Ishikawa (cell line): ENCODE data around the gene VIPR2.
A peak's percentile ranks its signal among the peaks of the same experiment; 100 is the strongest.

Source experiments
- CEBPB ChIP-seq: IDR thresholded peaks from 2 replicates; pipeline ENCODE4 v1.6.1; 2012
- EGR1 ChIP-seq: IDR thresholded peaks from 2 replicates; pipeline ENCODE4 v1.6.1; 2012
- EP300 ChIP-seq: IDR thresholded peaks from 2 replicates; pipeline ENCODE4 v1.6.1; 2012; ENCODE audit warnings: borderline replicate concordance
- FOXM1 ChIP-seq: IDR thresholded peaks from 2 replicates; pipeline ENCODE4 v1.6.1; 2012; ENCODE audit warnings: low read depth, borderline replicate concordance
- RAD21 ChIP-seq: IDR thresholded peaks from 2 replicates; pipeline ENCODE4 v1.6.1; 2012; ENCODE audit warnings: low read depth
- REST ChIP-seq: IDR thresholded peaks from 2 replicates; pipeline ENCODE4 v1.6.1; 2012; ENCODE audit warnings: low read depth, mild to moderate bottlenecking
- TAF1 ChIP-seq: IDR thresholded peaks from 2 replicates; pipeline ENCODE4 v1.6.1; 2012; ENCODE audit warnings: low read depth, mild to moderate bottlenecking
- TCF12 ChIP-seq: IDR thresholded peaks from 2 replicates; pipeline ENCODE4 v1.6.1; 2012; ENCODE audit warnings: low read depth
- USF1 ChIP-seq: IDR thresholded peaks from 2 replicates; pipeline ENCODE4 v1.6.1; 2012
- ZBTB7A ChIP-seq: IDR thresholded peaks from 2 replicates; pipeline ENCODE4 v1.6.1; 2012; ENCODE audit warnings: low read depth
- TF ChIP-seq, protein P1 (sequence below): IDR thresholded peaks from 2 replicates; pipeline ENCODE4 v1.6.1; 2012

DNA sequence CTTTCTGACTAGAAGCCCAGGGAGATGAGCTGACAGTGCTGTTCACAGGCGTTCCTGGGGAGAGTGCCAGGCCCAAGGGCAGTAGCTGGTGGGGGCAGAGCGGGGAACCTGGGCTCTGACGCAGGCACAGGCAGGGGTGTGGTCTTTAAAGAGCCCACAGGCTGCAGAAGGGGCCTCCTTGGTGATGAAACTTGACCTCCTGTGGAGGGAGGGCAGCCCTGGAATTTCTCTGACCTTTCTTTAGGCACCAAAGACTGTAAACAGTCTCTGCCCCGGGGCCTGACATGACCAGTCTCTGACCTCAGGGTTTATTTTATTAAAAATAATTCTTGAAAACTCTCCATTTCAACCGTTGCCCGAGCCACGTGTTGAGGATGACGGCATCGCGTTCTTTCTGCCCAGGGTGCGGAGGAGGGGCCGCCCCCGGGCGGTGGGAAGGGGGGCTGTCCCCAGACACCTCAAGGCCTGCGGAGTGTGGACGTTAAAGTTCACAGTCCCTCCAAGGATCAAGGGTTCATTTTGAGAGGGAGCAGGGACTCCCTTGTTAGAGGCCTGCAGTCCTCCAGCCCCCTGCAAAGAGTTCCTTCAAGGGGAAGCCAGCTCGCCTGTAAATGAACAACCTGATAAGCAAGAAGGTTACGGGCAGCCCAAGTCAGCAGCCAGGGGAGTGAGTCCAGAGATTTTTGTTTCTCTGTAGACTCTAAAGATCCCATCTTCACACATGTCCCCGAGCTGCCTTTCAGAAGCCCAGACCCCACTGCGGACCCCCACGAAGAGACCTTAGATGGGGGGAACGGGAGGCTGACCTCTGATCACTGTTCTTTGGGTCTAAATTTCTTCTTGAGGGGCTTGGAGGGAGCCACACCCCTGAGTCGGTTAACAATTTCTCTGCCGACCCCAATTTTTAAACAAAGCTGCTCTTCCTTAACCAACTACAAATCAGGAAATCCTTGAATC lies 128.9 kb downstream of the VIPR2 start:
- TF ChIP-seq TCF12 (no peak), EP300 (no peak), ZBTB7A (no peak), CEBPB (peak; percentile 33; the same call in 1 of the 2 replicates), TAF1 (no peak), USF1 (no peak), RAD21 (no peak), REST (no peak), FOXM1 (no peak), EGR1 (no peak)
- TF ChIP-seq, protein P1, sequence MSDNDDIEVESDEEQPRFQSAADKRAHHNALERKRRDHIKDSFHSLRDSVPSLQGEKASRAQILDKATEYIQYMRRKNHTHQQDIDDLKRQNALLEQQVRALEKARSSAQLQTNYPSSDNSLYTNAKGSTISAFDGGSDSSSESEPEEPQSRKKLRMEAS, result no peak
